DND-41 (cell line): Measurements from ENCODE around the gene FAM9C.

Source experiments
- ATAC-seq: fragments of 200-7000 bp; cut with Tn5 transposase; 3 replicates; pipeline ENCODE4 v1.9.1; 2021; ENCODE audit warnings: low read depth; ENCODE audit not compliant: insufficient read depth
- DNase-seq: peaks from one replicate; pipeline ENCODE4 v3.0.0-alpha.2; 2020
- H2AFZ ChIP-seq: 2 replicates; pipeline ENCODE4 v1.6.0; 2012; ENCODE audit warnings: low read depth, low read length
- H3K27ac ChIP-seq: 2 replicates; pipeline ENCODE4 v1.5.1; 2012; ENCODE audit warnings: low read length, inconsistent platforms
- H3K27me3 ChIP-seq: fragments of 200-600 bp; sonication (generic); 2 replicates; pipeline ENCODE4 v1.6.0; 2012; ENCODE audit warnings: low read length, mild to moderate bottlenecking, inconsistent platforms; ENCODE audit not compliant: insufficient read depth, poor library complexity
- H3K36me3 ChIP-seq: 2 replicates; pipeline ENCODE4 v1.5.1; 2012; ENCODE audit warnings: low read length, inconsistent platforms; ENCODE audit not compliant: insufficient read depth
- H3K4me1 ChIP-seq: 2 replicates; pipeline ENCODE4 v1.5.1; 2012; ENCODE audit warnings: mild to moderate bottlenecking, low read length; ENCODE audit not compliant: insufficient read depth
- H3K4me2 ChIP-seq: 2 replicates; pipeline ENCODE4 v1.6.0; 2012; ENCODE audit warnings: mild to moderate bottlenecking, moderate library complexity, low read length, inconsistent platforms; ENCODE audit not compliant: insufficient read depth
- H3K4me3 ChIP-seq, 2 experiments: fragments of 200-600 bp in 1 of 2; shearing (Covaris generic) in 1 of 2; 2 replicates each; pipeline ENCODE4 v1.5.1; 2012 to 2016; ENCODE audit warnings: inconsistent platforms in 2 of 2, low read length in 2 of 2, mild to moderate bottlenecking in 2 of 2, low read depth in 1 of 2, moderate library complexity in 1 of 2
- H3K79me2 ChIP-seq: 2 replicates; pipeline ENCODE4 v1.6.0; 2012; ENCODE audit warnings: low read length, inconsistent platforms; ENCODE audit not compliant: insufficient read depth
- H3K9ac ChIP-seq: 2 replicates; pipeline ENCODE4 v1.6.0; 2012; ENCODE audit warnings: low read depth, mild to moderate bottlenecking, inconsistent platforms, low read length, moderate library complexity
- H3K9me3 ChIP-seq: 2 replicates; pipeline ENCODE4 v1.5.1; 2012; ENCODE audit warnings: low read length, moderate library complexity, mild to moderate bottlenecking, inconsistent platforms; ENCODE audit not compliant: insufficient read depth, severe bottlenecking
- H4K20me1 ChIP-seq: 2 replicates; pipeline ENCODE4 v1.6.0; 2012; ENCODE audit warnings: low read length; ENCODE audit not compliant: insufficient read depth
- CTCF ChIP-seq: IDR thresholded peaks from 2 replicates; pipeline ENCODE4 v1.5.1; 2012; ENCODE audit warnings: borderline replicate concordance, low read length, moderate library complexity, mild to moderate bottlenecking; ENCODE audit not compliant: poor library complexity, severe bottlenecking; ENCODE audit errors: extremely low read depth
- EZH2 ChIP-seq: IDR thresholded peaks from 3 replicates; pipeline ENCODE4 v1.6.1; 2012; ENCODE audit warnings: borderline replicate concordance, low read depth, mild to moderate bottlenecking, moderate library complexity, low read length, inconsistent platforms; ENCODE audit not compliant: severe bottlenecking

The FAM9C gene

GRCh38 chrX:12997906-12998687, 46.3 kb downstream of the FAM9C start:
- ATAC-seq (0 out of 3 replicates have a peak, but pooled peaks have one; percentile 29), DNase-seq (no peak)
- Histone ChIP-seq H4K20me1 (no peaks in the 10 kb centered on the region), H3K9ac (peak overlapping the region; percentile 64), H3K27me3 (no peaks in the 10 kb centered on the region), H3K4me2 (peak overlapping the region; percentile 67), H3K4me1 (peaks cover 65% of the 10 kb centered on the region), H3K4me3 (peak overlapping the region in 1 of 2 experiments; percentile 37; a peak in 1 of 4 replicates), H3K36me3 (no peaks in the 10 kb centered on the region), H2AFZ (peak overlapping the region; percentile 63), H3K9me3 (no peaks in the 10 kb centered on the region), H3K27ac (peak overlapping the region; percentile 100), H3K79me2 (peaks cover 18% of the 10 kb centered on the region; the same call in 1 of the 2 replicates)
- TF ChIP-seq CTCF (no peak), EZH2 (no peak)

- Histone ChIP-seq H3K9me3 (no peaks in the 10 kb centered on the region), H3K4me1 (peaks cover 55% of the 10 kb centered on the region), H3K27me3 (no peaks in the 10 kb centered on the region), H3K79me2 (peaks cover 18% of the 10 kb centered on the region; the same call in 1 of the 2 replicates), H2AFZ (no peak overlapping the region), H3K9ac (peak overlapping the region; percentile 64; the same call in 1 of the 2 replicates), H3K4me2 (peak overlapping the region; percentile 15; the same call in 1 of the 2 replicates), H3K4me3 (no peak overlapping the region), H3K36me3 (no peaks in the 10 kb centered on the region), H4K20me1 (no peaks in the 10 kb centered on the region), H3K27ac (peak overlapping the region; percentile 100)
- no peak for ATAC-seq
- DNase-seq, result no peak
- no peak for TF ChIP-seq EZH2
- TF ChIP-seq CTCF, result no peak
Measured at GRCh38 chrX:12996934-12997435, 47.4 kb downstream of the FAM9C start.

- Histone ChIP-seq H3K4me1 (peaks cover 30% of the 10 kb centered on the region), H4K20me1 (no peaks in the 10 kb centered on the region), H3K27me3 (no peaks in the 10 kb centered on the region), H3K79me2 (peaks cover 13% of the 10 kb centered on the region; the same call in 1 of the 2 replicates), H3K27ac (no peak overlapping the region), H3K36me3 (no peaks in the 10 kb centered on the region), H3K9ac (no peak overlapping the region), H3K4me3 (no peak overlapping the region), H3K9me3 (no peaks in the 10 kb centered on the region), H2AFZ (no peak overlapping the region), H3K4me2 (no peak overlapping the region)
- DNase-seq, result no peak
- TF ChIP-seq EZH2, result no peak
- TF ChIP-seq CTCF, result no peak
- ATAC-seq, result no peak
Measured at GRCh38 chrX:12994321-12994720, 50.1 kb downstream of the FAM9C start.
